Adrenal gland (tissue), 12 donors: Measurements from ENCODE around the gene GSE1. TPM values are rescaled to one million over a fixed set of nuclear protein-coding genes. Genes with fewer than 3 reads are reported as not detected.
A peak's percentile ranks its signal among the peaks of the same experiment; 100 is the strongest.

Experiments used
- DNase-seq, 7 donors: peaks; one replicate each; pipeline ENCODE4 v3.0.0-alpha.2; 2019 to 2020
- H3K27ac ChIP-seq, 5 donors: fragments of 200-600 bp; sonication (generic) in 4 of 5; 1 replicate in 3 of 5; 2 replicates in 2 of 5; pipeline versions ENCODE4 v1.5.1 to v1.8.0; 2016 to 2020; ENCODE audit warnings: mild to moderate bottlenecking in 1 of 5
- H3K27me3 ChIP-seq: fragments of 200-600 bp; 2 replicates; pipeline ENCODE4 v1.8.0; 2021
- H3K36me3 ChIP-seq, 2 donors: fragments of 200-600 bp; replicated peaks in 1 of 2; 1 replicate in 1 of 2; 2 replicates in 1 of 2; pipeline versions ENCODE4 v1.5.1 to v1.8.0; 2018 to 2022
- H3K4me1 ChIP-seq, 2 donors: fragments of 200-600 bp; replicated peaks in 1 of 2; 1 replicate in 1 of 2; 2 replicates in 1 of 2; pipeline versions ENCODE4 v1.5.1 to v1.8.0; 2018 to 2021
- H3K4me3 ChIP-seq, 4 donors: fragments of 200-600 bp; sonication (generic) in 3 of 4; one replicate each; pipeline ENCODE4 v1.5.1; 2016 to 2018
- H3K9me3 ChIP-seq, 3 donors: fragments of 200-600 bp; sonication (generic) in 1 of 3; replicated peaks in 1 of 3; 1 replicate in 2 of 3; 2 replicates in 1 of 3; pipeline versions ENCODE4 v1.5.1 to v1.8.0; 2016 to 2021
- CTCF ChIP-seq, 6 experiments: fragments of 450-650 bp in 4 of 6; fragments of 200-600 bp in 2 of 6; sonication (generic) in 1 of 6; IDR thresholded peaks; 1 replicate in 5 of 6; 2 replicates in 1 of 6; pipeline versions ENCODE4 v1.5.1 to v1.8.0; 2016 to 2021; ENCODE audit warnings: antibody characterized with exemption in 6 of 6, mild to moderate bottlenecking in 2 of 6, moderate library complexity in 1 of 6
- POLR2A ChIP-seq, 2 donors: fragments of 450-650 bp; IDR thresholded peaks; one replicate each; pipeline ENCODE4 v1.6.1; 2017; ENCODE audit warnings: antibody characterized with exemption in 2 of 2, mild to moderate bottlenecking in 2 of 2, moderate library complexity in 1 of 2
- WGBS, 4 donors: extraction: QIAGEN DNeasy Blood & Tissue Kit in 2 of 4; methylation state at CpG; one replicate each; pipeline versions ENCODE4 v1.1.5 to v1.1.7; 2013 to 2017; 5-methylcytosine and 5-hydroxymethylcytosine counted together
- intact Hi-C, 2 donors: fragments of 100-400 bp; cut with DNase I; formaldehyde crosslinking; loops; one replicate each; pipeline versions ENCODE4 v1.14.1 to v1.15.0; 2022 to 2023
- polyA plus RNA-seq, 3 donors: library from polyadenylated mRNA; stranded (reverse); fragments of 200-250 nt in 2 of 3; fragments of 350-450 nt in 1 of 3; fragmentation: Illumina TruSeq in 1 of 3; extraction: RNeasy Lipid Tissue Mini Kit (QIAGEN cat#74804) in 1 of 3; gene quantifications; one replicate each; pipeline ENCODE4 v1.2.3, GENCODE V29; 2013 to 2014
- total RNA-seq, 9 donors: library from RNA; depleted of rRNA in 4 of 9; stranded (reverse); fragments of >200 nt in 4 of 9; fragments of 120-200 nt in 1 of 9; fragmentation: NEBNext Ultra II Directional in 1 of 9; extraction: Animal tissue kit (Norgen Biotek cat#: 25700) in 1 of 9; gene quantifications; one replicate each; pipeline versions ENCODE4 v1.1.0 to v1.2.4, GENCODE V29; 2013 to 2023
- donor health status: healthy with polysubstance abuse.
- donor health status: Bipolar disorder and iron deficiency.
- donor health status: DM: yes; HTN: yes; CAD: no.
- donor health status: DM: no; HTN: no; CAD: no.
- donor health status: DM: no; HTN: no; CAD: no.
- donor health status: DM: yes; HTN: yes; CAD: no.

GSE1 gene
- total and polyA plus RNA-seq, 12 donors: 7.8 to 99.9 (median 64.8) TPM

- peaks cover 38 to 42% of the 10 kb centered on the region in 2 donors for H3K4me1 ChIP-seq
- H3K27me3 ChIP-seq: no peaks in the 10 kb centered on the region
- no peak for DNase-seq
- intact Hi-C loops: loop anchor here in 1 of 2 donors (10.0 kb wide), 1 partner anchor 333 kb away; no protein-coding TSS in a partner anchor
- H3K4me3 ChIP-seq: no peak overlapping the region
- WGBS, 4 donors: 81 to 96% (median 90%) methylated on average over 4 to 7 of the region's 7 CpGs
- TF ChIP-seq CTCF (IDR thresholded peaks at IDR 0.05): no peak
- TF ChIP-seq POLR2A (IDR thresholded peaks at IDR 0.05): no peak
- H3K9me3 ChIP-seq: no peaks in the 10 kb centered on the region
- H3K27ac ChIP-seq: peak overlapping the region in 1 of 5 donors; percentile 94
- no peaks in the 10 kb centered on the region for H3K36me3 ChIP-seq
These were observed 4.8 kb downstream of the GSE1 start for GRCh38 chr16:85617948-85618347.

- no peak overlapping the region for H3K4me3 ChIP-seq
- peak overlapping the region in 1 of 5 donors; percentile 38 for H3K27ac ChIP-seq
- H3K36me3 ChIP-seq: no peaks in the 10 kb centered on the region
- no peak for DNase-seq
- H3K4me1 ChIP-seq: peaks cover 36 to 38% of the 10 kb centered on the region in 2 donors
- TF ChIP-seq CTCF (IDR thresholded peaks at IDR 0.05) (no peak), POLR2A (IDR thresholded peaks at IDR 0.05) (no peak)
- intact Hi-C loops: loop anchor here in 1 of 2 donors (10.0 kb wide), 1 partner anchor 334 kb away; no protein-coding TSS in a partner anchor
- H3K27me3 ChIP-seq: no peaks in the 10 kb centered on the region
- no peaks in the 10 kb centered on the region for H3K9me3 ChIP-seq
- WGBS, 4 donors: 97 to 100% (median 98%) methylated on average over 9 of the region's 9 CpGs
These were observed 5.4 kb downstream of the GSE1 start for GRCh38 chr16:85618521-85618920.

- H3K4me3 ChIP-seq: no peak overlapping the region
- H3K27ac ChIP-seq: peak overlapping the region in 1 of 5 donors; percentile 38
- peaks cover 29 to 34% of the 10 kb centered on the region in 2 donors for H3K4me1 ChIP-seq
- 83 to 93% (median 92%) methylated on average over 15 to 28 of the region's 28 CpGs for WGBS, 4 donors
- H3K36me3 ChIP-seq: no peaks in the 10 kb centered on the region
- no peaks in the 10 kb centered on the region for H3K9me3 ChIP-seq
- intact Hi-C loops: loop anchor here in 1 of 2 donors (10.0 kb wide), 1 partner anchor 334 kb away; no protein-coding TSS in a partner anchor
- no peak for TF ChIP-seq CTCF (IDR thresholded peaks at IDR 0.05)
- no peak for TF ChIP-seq POLR2A (IDR thresholded peaks at IDR 0.05)
- no peak for DNase-seq
- no peaks in the 10 kb centered on the region for H3K27me3 ChIP-seq
These were observed 6.2 kb downstream of the GSE1 start for GRCh38 chr16:85619101-85619891.

- DNase-seq: no peak
- TF ChIP-seq CTCF (IDR thresholded peaks at IDR 0.05) (no peak), POLR2A (IDR thresholded peaks at IDR 0.05) (no peak)
- Histone ChIP-seq H3K27me3 (no peaks in the 10 kb centered on the region), H3K4me3 (no peak overlapping the region), H3K4me1 (peaks cover 19 to 25% of the 10 kb centered on the region in 2 donors), H3K9me3 (no peaks in the 10 kb centered on the region), H3K36me3 (no peaks in the 10 kb centered on the region), H3K27ac (no peak overlapping the region)
- intact Hi-C loops: no loop called here
- 94 to 98% (median 95%) methylated on average over 16 of the region's 16 CpGs for WGBS, 4 donors
These were observed 7.3 kb downstream of the GSE1 start for GRCh38 chr16:85620374-85620773.
